ENCODE measurements around the gene XCR1.

XCR1 gene

GRCh38 chr3:45980819-45981218 lies 46.5 kb downstream of the XCR1 start:
- Histone ChIP-seq H3K4me2 (ENCODE audit: low read length) (no peak overlapping the region), H3K79me2 (ENCODE audit: control insufficient read depth, low read length) (peaks cover 3% of the 10 kb centered on the region), H3K4me3 (ENCODE audit: low read length) (no peak overlapping the region), H3K36me3 (ENCODE audit: control insufficient read depth, low read length) (peaks cover 78% of the 10 kb centered on the region), H3K9me2 (replicated peaks; ENCODE audit: control insufficient read depth, low read length) (no peaks in the 10 kb centered on the region), H3K27me3 (ENCODE audit: control insufficient read depth, low read length) (no peaks in the 10 kb centered on the region), H4K20me1 (ENCODE audit: control insufficient read depth, insufficient read depth, low read depth, low read length) (no peaks in the 10 kb centered on the region), H3F3A (ENCODE audit: control insufficient read depth, insufficient read depth) (no peaks in the 10 kb centered on the region), H3K4me1 (ENCODE audit: control insufficient read depth, low read length) (no peaks in the 10 kb centered on the region), H3K9me3 (ENCODE audit: control insufficient read depth, insufficient read depth, low read length) (no peaks in the 10 kb centered on the region), H3K27ac (ENCODE audit: low read depth, low read length) (no peak overlapping the region)
- TF ChIP-seq CTCF (IDR thresholded peaks at IDR 0.05; ENCODE audit: low read depth, low read length, poor library complexity, severe bottlenecking) (no peak), EZH2phosphoT487 (IDR thresholded peaks at IDR 0.05; ENCODE audit: borderline replicate concordance, low read length) (no peak)

GRCh38 chr3:45980229-45980813 lies 47.0 kb downstream of the XCR1 start:
- no peaks in the 10 kb centered on the region for H3F3A ChIP-seq (ENCODE audit: control insufficient read depth, insufficient read depth)
- TF ChIP-seq CTCF (IDR thresholded peaks at IDR 0.05; ENCODE audit: low read depth, low read length, poor library complexity, severe bottlenecking): no peak
- no peak for TF ChIP-seq EZH2phosphoT487 (IDR thresholded peaks at IDR 0.05; ENCODE audit: borderline replicate concordance, low read length)
- H3K27me3 ChIP-seq (ENCODE audit: control insufficient read depth, low read length): no peaks in the 10 kb centered on the region
- H3K36me3 ChIP-seq (ENCODE audit: control insufficient read depth, low read length): peaks cover 78% of the 10 kb centered on the region
- H3K4me1 ChIP-seq (ENCODE audit: control insufficient read depth, low read length): no peaks in the 10 kb centered on the region
- H3K9me3 ChIP-seq (ENCODE audit: control insufficient read depth, insufficient read depth, low read length): no peaks in the 10 kb centered on the region
- no peak overlapping the region for H3K27ac ChIP-seq (ENCODE audit: low read depth, low read length)
- no peaks in the 10 kb centered on the region for H4K20me1 ChIP-seq (ENCODE audit: control insufficient read depth, insufficient read depth, low read depth, low read length)
- H3K9me2 ChIP-seq (replicated peaks; ENCODE audit: control insufficient read depth, low read length): no peaks in the 10 kb centered on the region
- H3K4me3 ChIP-seq (ENCODE audit: low read length): no peak overlapping the region
- H3K79me2 ChIP-seq (ENCODE audit: control insufficient read depth, low read length): no peaks in the 10 kb centered on the region
- H3K4me2 ChIP-seq (ENCODE audit: low read length): no peak overlapping the region

GRCh38 chr3:45979378-45979777 lies 47.9 kb downstream of the XCR1 start:
- no peaks in the 10 kb centered on the region for H4K20me1 ChIP-seq (ENCODE audit: control insufficient read depth, insufficient read depth, low read depth, low read length)
- H3K27me3 ChIP-seq (ENCODE audit: control insufficient read depth, low read length): no peaks in the 10 kb centered on the region
- TF ChIP-seq CTCF (IDR thresholded peaks at IDR 0.05; ENCODE audit: low read depth, low read length, poor library complexity, severe bottlenecking): no peak
- no peak for TF ChIP-seq EZH2phosphoT487 (IDR thresholded peaks at IDR 0.05; ENCODE audit: borderline replicate concordance, low read length)
- no peaks in the 10 kb centered on the region for H3F3A ChIP-seq (ENCODE audit: control insufficient read depth, insufficient read depth)
- H3K9me3 ChIP-seq (ENCODE audit: control insufficient read depth, insufficient read depth, low read length): no peaks in the 10 kb centered on the region
- H3K36me3 ChIP-seq (ENCODE audit: control insufficient read depth, low read length): peaks cover 82% of the 10 kb centered on the region
- H3K4me2 ChIP-seq (ENCODE audit: low read length): no peak overlapping the region
- no peak overlapping the region for H3K4me3 ChIP-seq (ENCODE audit: low read length)
- no peaks in the 10 kb centered on the region for H3K4me1 ChIP-seq (ENCODE audit: control insufficient read depth, low read length)
- no peak overlapping the region for H3K27ac ChIP-seq (ENCODE audit: low read depth, low read length)
- no peaks in the 10 kb centered on the region for H3K9me2 ChIP-seq (replicated peaks; ENCODE audit: control insufficient read depth, low read length)
- H3K79me2 ChIP-seq (ENCODE audit: control insufficient read depth, low read length): no peaks in the 10 kb centered on the region
